Left lung (tissue), 10 donors: Measurements from ENCODE around the gene SLC9A4. TPM values are rescaled to one million over a fixed set of nuclear protein-coding genes. Genes with fewer than 3 reads are reported as not detected.

Experiments used
- ATAC-seq: fragments of 200-7000 bp; cut with Tn5 transposase; one replicate; pipeline ENCODE4 v1.9.1; 2020; ENCODE audit warnings: moderate library complexity
- DNase-seq, 4 donors: peaks; one replicate each; pipeline ENCODE4 v3.0.0-alpha.2; 2013 to 2020
- H3K27ac ChIP-seq, 2 donors: fragments of 200-600 bp; sonication (generic) in 1 of 2; one replicate each; pipeline versions ENCODE4 v1.5.0 to v1.8.0; 2020 to 2021
- H3K27me3 ChIP-seq, 2 donors: fragments of 200-600 bp; sonication (generic) in 1 of 2; one replicate each; pipeline versions ENCODE4 v1.5.0 to v1.8.0; 2020 to 2021
- H3K36me3 ChIP-seq, 2 donors: fragments of 200-600 bp; sonication (generic) in 1 of 2; one replicate each; pipeline versions ENCODE4 v1.5.0 to v1.8.0; 2020 to 2021
- H3K4me1 ChIP-seq, 2 donors: fragments of 200-600 bp; one replicate each; pipeline ENCODE4 v1.8.0; 2021
- H3K4me3 ChIP-seq, 2 donors: fragments of 200-600 bp; sonication (generic) in 1 of 2; one replicate each; pipeline versions ENCODE4 v1.5.0 to v1.8.0; 2020 to 2021; ENCODE audit warnings: mild to moderate bottlenecking in 1 of 2
- H3K9me3 ChIP-seq, 2 donors: fragments of 200-600 bp; sonication (generic) in 1 of 2; one replicate each; pipeline versions ENCODE4 v1.5.0 to v1.8.0; 2020 to 2021
- CTCF ChIP-seq, 2 donors: fragments of 200-600 bp; sonication (generic) in 1 of 2; IDR thresholded peaks; one replicate each; pipeline versions ENCODE4 v1.5.0 to v1.8.0; 2021; ENCODE audit warnings: antibody characterized with exemption in 2 of 2
- intact Hi-C, 2 donors: fragments of 100-400 bp; cut with DNase I; formaldehyde crosslinking; loops; one replicate each; pipeline versions ENCODE4 v1.11.2 to v1.14.2; 2022
- polyA plus RNA-seq, 6 donors: library from polyadenylated mRNA; unstranded; fragments of 120-200 nt; gene quantifications; one replicate each; pipeline ENCODE4 v1.2.1, GENCODE V29; 2013; ENCODE audit not compliant: insufficient read length in 6 of 6
- total RNA-seq, 2 donors: library from RNA; stranded (reverse); fragmentation: NEBNext Ultra II Directional; extraction: Animal tissue kit (Norgen Biotek cat#: 25700); gene quantifications; one replicate each; pipeline ENCODE4 v1.2.1, GENCODE V29; 2021
- donor health status: DM: no; HTN: yes; CAD: no.
- donor health status: DM: no; HTN: no; CAD: no.

SLC9A4 gene
- total and polyA plus RNA-seq, 8 donors: 0.06 to 0.08 (median 0.06) TPM; not detected in 4

GRCh38 chr2:102484310-102485061 lies 11.5 kb downstream of the SLC9A4 start:
- Histone ChIP-seq H3K27me3 (peaks cover 0 to 6% of the 10 kb centered on the region in 2 donors), H3K9me3 (no peaks in the 10 kb centered on the region), H3K36me3 (no peaks in the 10 kb centered on the region), H3K4me3 (no peak overlapping the region), H3K4me1 (peaks cover 0 to 18% of the 10 kb centered on the region in 2 donors), H3K27ac (no peak overlapping the region)
- ATAC-seq (no peak), DNase-seq (no peak)
- intact Hi-C loops: no loop called here
- TF ChIP-seq CTCF (IDR thresholded peaks at IDR 0.05): no peak

- no peaks in the 10 kb centered on the region for H3K9me3 ChIP-seq
- intact Hi-C loops: no loop called here
- DNase-seq: no peak
- H3K4me3 ChIP-seq: no peak overlapping the region
- TF ChIP-seq CTCF (IDR thresholded peaks at IDR 0.05): no peak
- peaks cover 0 to 6% of the 10 kb centered on the region in 2 donors for H3K27me3 ChIP-seq
- H3K4me1 ChIP-seq: peaks cover 0 to 15% of the 10 kb centered on the region in 2 donors
- no peaks in the 10 kb centered on the region for H3K36me3 ChIP-seq
- H3K27ac ChIP-seq: no peak overlapping the region
- no peak for ATAC-seq
These were observed 12.2 kb downstream of the SLC9A4 start for GRCh38 chr2:102485147-102485785.

- H3K36me3 ChIP-seq: no peaks in the 10 kb centered on the region
- DNase-seq (no peak), ATAC-seq (no peak)
- intact Hi-C loops: no loop called here
- H3K9me3 ChIP-seq: no peaks in the 10 kb centered on the region
- peaks cover 0 to 6% of the 10 kb centered on the region in 2 donors for H3K27me3 ChIP-seq
- no peak overlapping the region for H3K4me3 ChIP-seq
- no peak overlapping the region for H3K27ac ChIP-seq
- TF ChIP-seq CTCF (IDR thresholded peaks at IDR 0.05): no peak
- peaks cover 0 to 15% of the 10 kb centered on the region in 2 donors for H3K4me1 ChIP-seq
These were observed 14.1 kb downstream of the SLC9A4 start for GRCh38 chr2:102486941-102487702.

- Histone ChIP-seq H3K9me3 (no peaks in the 10 kb centered on the region), H3K36me3 (no peaks in the 10 kb centered on the region), H3K4me3 (no peak overlapping the region), H3K27me3 (peaks cover 0 to 6% of the 10 kb centered on the region in 2 donors), H3K27ac (no peak overlapping the region), H3K4me1 (peaks cover 0 to 15% of the 10 kb centered on the region in 2 donors)
- DNase-seq (peak in 2 of 4 donors; percentile 5 to 33), ATAC-seq (peak; percentile 77)
- intact Hi-C loops: no loop called here
- TF ChIP-seq CTCF (IDR thresholded peaks at IDR 0.05): no peak
These were observed 14.9 kb downstream of the SLC9A4 start for GRCh38 chr2:102487761-102488462.
